Loucy (cell line): Measurements from ENCODE around the gene NMBR.

Experiments
- CTCF ChIP-seq: fragments of 200-600 bp; sonication (generic); conservative IDR thresholded peaks from 2 replicates; pipeline ENCODE4 v1.5.1; 2014; ENCODE audit warnings: mild to moderate bottlenecking, antibody characterized with exemption, low read length
- EZH2phosphoT487 ChIP-seq: fragments of 200-600 bp; IDR thresholded peaks from 2 replicates; pipeline ENCODE4 v1.6.1; 2018; ENCODE audit warnings: antibody characterized with exemption, mild to moderate bottlenecking, moderate library complexity, borderline replicate concordance

- TF ChIP-seq CTCF (no peak), EZH2phosphoT487 (no peak)
Observed at GRCh38 chr6:142074516-142074915, 72.4 kb downstream of the NMBR start.
